CD4-positive, alpha-beta T cell treated with Interleukin-6 for 4 hours (primary cell): ENCODE results near the gene XYLT1.
"Not testable (repeated sequence)": the region's sequence is repeated elsewhere in the genome, so short reads cannot be mapped to it uniquely, and the experiment has no call there.

ENCODE experiments used
- DNase-seq: peaks from one replicate; pipeline ENCODE4 v3.0.0-alpha.2; 2020; ENCODE audit warnings: mixed read lengths

XYLT1 gene

DNA sequence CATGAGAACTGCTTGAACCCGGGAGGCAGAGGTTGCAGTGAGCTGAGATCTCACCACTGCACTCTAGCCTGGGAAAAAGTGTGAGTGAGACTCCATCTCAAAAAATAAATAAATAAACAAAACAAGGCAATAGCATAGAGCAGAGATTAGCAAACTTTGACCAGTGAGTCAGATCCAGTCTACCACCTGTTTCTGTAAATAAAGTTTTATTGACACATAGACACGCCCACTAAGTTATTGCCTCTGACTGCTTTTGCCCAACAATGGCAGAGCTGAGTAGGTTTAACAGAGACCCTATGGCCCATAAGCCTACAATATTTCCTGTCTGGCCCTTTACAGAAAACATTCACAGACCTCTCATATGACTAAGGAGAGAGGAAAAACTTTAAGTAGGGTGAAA, 44.3 kb downstream of the XYLT1 start:
- DNase-seq, result no peak

GRCh38 chr16:17424771-17425170, 46.0 kb downstream of the XYLT1 start:
- no peak for DNase-seq

GRCh38 chr16:17423221-17423620, 47.5 kb downstream of the XYLT1 start:
- no peak for DNase-seq

DNA sequence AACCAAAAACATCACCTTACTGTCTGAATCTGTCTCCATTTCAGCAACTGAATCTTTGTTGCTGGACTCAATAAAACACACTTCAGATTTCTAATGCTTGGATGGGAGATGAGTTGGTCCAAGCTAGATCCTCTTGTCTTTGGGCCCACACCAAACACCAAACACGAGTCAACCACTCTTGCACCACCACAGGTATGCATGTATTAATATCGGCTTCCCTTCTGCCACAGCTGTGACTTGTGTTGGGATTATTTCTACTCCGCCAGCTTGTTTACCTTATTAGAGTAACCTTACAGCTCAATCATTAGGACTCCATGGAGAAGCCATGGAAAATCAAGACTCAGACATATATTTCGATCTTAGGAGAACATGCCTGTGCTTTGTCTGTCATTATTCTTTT, 49.9 kb downstream of the XYLT1 start:
- no peak for DNase-seq

DNA sequence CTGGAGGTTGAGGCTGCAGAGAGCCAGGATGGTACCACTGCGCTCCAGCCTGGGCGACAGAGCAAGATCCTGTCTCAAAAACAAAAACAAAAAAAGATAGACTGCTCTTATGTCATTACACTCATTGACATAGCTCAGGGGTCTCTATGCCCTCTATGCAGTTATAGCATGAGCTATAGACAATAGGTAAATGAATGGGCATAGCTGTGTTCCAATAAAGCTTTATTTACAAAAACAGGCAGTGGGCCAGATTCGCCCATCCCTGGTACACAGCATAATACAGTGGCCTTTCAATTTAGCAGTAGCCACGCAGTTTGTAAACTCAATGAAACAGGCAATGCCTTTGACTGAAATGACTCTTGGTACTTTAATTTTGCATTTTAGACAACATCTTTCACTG, 51.5 kb downstream of the XYLT1 start:
- DNase-seq, result no peak

DNA sequence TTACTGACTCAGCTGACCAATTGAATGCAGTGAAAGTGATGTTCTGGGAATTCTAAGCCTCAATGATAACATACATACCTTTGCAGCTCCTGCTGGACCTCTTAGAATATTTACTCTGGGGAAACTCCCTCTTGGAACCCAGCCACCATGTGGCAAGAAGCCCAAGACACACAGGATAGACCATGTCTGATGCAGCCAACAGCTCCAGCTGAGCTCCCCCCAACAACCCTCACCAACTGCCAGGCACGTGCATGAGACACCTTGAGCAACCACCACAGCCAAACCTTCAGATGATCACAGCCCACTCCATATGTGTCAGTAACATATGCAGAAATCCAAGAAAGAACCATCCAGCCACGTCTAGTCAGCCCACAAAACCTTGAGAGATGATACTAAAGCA, 53.0 kb downstream of the XYLT1 start:
- no peak for DNase-seq

DNA sequence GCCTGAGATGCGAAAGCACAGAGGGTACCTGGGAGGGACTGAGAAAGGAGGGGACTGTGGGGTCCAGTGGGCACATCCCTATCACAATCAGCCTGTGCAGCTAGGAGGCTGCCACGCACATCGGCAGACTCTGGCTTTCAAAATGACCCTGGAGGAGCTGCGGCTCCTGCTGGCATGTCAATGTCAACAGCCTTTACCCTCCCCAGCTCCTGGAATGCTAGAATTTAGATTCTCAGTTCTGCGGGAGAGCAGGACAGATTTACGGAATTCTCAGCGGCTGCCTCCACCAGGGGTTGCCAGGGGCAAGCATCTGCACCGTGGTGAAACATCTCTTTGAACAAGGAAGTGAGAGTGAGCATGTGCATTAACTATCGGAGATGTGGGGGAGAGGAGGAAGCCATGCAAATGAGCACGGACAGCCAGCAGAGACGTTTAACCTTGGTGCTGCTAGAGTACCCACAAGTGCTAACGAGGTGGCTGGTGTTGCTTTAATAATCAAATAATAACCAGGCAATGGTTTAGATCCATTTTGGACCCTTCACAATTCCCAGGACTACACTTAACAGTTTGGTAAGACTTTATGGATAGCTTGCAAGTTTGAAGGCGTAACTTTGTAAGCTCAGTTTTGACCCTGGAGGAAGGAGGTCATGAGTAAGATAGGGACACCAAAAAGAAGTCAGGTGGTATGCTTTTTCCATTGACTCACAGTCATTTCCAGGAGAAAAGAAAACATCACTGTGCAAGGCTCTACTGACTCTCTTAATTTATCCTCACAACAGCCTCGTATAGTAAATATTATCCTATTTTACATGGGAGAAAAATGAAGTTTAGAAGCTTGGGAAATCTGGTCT, 54.1 kb downstream of the XYLT1 start:
- DNase-seq, result peak; percentile 66

DNA sequence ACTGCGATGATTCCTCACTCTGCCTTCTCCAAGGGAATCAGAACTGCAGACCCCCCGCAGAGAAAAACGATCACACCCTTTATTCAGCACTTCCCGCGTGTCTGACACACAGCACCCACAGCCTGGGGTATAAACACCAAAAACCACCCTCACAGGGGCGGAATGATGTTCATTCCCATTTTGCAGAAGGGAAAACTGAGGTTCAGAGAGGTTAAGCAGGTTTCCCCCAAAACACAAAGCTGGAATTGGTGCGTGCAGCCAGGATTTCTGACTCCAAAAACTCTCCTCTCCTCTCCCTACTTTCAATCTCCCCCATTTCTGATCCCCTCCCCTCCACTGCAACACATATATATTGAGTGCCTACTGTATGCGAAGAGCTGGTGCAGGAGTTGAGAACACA, 55.8 kb downstream of the XYLT1 start:
- DNase-seq, result no peak

DNA sequence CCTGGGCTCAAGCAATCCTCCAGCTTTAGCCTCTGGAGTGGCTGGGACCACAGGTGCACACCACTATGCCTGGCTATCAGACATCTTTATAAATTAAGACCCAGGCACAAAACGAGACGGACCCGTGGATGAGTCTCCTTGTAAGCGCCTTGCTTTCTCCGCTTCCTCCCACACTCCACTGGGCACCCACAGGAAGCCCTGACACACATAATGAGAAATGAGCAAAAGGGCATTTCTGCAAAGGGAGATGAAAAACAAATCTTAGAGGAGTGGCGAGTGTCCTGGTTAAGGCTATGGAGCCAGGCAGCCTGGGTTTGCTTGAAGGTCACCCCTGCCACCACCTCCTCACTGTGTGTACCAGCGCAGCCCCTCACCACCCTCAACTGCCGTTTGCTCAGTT, 56.3 kb downstream of the XYLT1 start:
- peak; percentile 41 for DNase-seq

DNA sequence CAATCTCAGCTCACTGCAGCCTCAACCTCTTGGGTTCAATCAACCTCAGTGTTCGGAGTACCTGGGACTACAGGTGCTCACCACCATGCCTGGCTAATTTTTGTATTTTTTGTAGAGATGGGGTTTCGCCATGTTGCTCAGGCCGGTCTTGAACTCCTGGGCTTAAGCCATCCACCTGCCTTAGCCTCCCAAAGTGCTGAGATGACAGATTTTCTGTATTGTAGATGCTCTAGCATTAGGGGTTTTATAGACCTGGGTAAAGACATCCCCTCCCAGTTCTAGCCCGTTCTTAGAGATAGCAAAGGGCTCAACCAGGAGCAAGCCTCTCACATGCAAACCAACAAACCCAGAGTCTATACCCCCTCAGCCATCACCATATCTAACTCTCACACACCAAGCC, 57.3 kb downstream of the XYLT1 start:
- no peak for DNase-seq

GRCh38 chr16:17412791-17413190, 58.0 kb downstream of the XYLT1 start:
- DNase-seq, result no peak

GRCh38 chr16:17412221-17412620, 58.5 kb downstream of the XYLT1 start:
- no peak for DNase-seq

DNA sequence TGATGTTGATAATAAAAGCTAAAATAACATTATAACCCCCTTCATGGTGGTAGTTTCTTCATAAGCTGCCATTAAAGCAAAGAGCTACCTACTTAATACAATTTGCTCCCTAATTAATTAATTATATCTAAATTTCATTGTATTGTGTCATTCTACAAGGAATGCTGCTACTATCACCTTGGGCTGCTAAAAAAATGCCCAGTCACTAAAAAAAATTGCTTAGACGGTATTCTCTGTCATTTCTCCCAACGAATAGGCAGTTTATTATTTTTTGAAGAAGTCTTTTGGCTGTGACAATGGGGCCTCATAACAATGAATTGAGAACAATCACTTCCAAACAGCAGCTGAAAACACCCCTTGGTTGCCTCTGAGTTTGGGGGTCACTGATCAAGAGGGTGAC, 59.5 kb downstream of the XYLT1 start:
- DNase-seq, result no peak

DNA sequence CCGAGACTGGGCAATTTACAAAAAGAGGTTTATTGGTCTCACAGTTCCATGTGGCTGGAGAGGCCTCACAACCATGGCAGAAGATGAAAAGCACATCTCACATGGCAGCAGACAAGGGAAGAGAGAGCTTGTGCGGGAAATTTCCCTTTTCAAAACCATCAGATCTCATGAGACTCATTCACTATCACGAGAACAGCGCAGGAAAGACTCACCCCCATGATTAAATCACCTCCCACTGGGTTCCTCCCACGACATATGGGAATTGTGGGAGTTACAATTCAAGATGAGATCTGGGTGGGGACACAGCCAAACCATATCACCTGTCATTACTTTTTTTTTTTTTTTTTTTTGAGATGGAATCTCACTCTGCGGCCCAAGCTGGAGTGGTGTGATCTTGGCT, 60.4 kb downstream of the XYLT1 start:
- not testable (repeated sequence) for DNase-seq

DNA sequence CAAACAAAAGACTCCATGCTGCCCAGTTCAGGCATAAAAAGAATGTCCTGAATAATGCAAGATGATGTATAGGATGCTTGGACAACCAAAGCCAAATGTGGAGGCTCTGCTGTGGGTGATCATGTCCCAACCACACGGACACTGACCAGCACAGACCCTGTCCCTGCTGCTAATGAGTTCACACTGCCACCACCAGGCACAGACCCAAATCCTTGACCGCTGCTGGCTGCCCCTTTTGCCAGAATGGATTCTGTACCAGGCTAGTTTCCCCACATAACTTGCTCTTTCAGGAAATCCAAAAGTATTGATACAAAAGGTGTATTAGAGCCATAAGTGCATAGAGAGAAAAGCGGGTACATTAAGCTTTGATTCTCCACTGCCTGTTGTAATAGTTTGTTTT, 60.9 kb downstream of the XYLT1 start:
- DNase-seq, result no peak

- DNase-seq, result no peak
Measured at GRCh38 chr16:17408955-17409441, 61.8 kb downstream of the XYLT1 start.

- no peak for DNase-seq
Measured at GRCh38 chr16:17408296-17408695, 62.5 kb downstream of the XYLT1 start.

GRCh38 chr16:17407321-17407720, 63.4 kb downstream of the XYLT1 start:
- DNase-seq, result no peak

DNA sequence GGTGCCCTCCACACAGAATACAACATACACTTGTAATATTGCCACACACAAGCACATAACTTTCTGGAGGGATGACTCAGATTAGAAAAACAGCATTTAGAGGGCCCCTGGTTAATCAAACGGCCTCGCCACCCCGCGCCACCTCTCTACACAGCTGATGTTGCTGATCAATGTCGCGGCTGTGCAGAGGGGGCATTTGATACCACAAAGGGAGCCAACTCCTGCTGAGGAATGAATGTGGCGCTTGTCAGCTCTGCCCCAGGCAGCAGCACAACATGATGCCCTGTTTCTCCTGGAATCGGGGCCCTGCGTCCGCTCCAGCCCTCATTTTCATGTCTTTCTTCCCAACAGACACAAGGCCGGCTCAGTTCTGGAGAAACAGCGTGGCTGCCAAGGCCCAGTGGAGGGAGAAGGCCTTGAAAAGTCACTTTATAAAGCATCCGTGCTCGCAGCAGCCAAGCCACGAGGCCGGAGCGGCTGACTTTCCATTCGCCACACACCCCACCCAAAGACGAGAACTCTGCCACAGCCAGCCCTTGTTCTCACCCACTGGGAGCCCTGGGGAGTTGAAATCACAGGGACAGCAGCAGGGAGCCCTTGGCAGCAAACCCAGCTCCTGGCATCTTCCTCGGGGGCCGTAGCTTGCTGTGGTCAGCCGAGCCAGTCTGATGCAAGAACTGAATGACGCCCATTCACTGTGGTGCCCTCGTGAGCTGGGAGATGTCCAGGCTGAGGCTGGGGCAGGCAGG, 65.6 kb downstream of the XYLT1 start:
- DNase-seq, result no peak

GRCh38 chr16:17403859-17404545, 66.8 kb downstream of the XYLT1 start:
- DNase-seq, result no peak

DNA sequence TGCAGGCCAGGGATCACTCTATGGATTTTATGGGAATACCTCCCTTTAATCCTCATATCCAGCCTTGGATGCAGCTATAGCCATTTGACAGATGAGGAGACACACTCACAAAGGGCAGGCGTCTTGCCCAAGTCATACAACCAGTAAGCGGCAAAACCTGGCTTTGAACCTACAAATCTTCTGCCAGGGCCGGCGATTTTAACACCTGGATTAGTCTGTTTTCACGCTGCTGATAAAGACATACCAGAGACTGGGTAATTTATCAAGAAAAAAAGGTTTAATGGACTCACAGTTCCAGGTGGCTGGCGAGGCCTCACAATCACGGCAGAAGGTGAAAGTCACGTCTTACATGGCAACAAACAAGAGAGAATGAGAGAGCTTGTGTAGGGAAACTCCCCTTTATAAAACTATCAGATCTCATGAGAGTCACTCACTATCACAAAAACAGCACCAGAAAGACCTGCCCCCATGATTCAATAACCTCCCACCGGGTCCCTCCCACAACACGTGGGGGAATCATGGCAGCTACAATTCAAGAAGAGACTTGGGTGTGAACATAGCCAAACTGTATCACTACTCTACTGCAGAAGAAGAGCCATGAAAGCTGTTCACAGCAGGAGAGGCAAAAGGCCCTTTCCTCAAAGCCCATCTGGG, 67.5 kb downstream of the XYLT1 start:
- DNase-seq, result no peak

DNA sequence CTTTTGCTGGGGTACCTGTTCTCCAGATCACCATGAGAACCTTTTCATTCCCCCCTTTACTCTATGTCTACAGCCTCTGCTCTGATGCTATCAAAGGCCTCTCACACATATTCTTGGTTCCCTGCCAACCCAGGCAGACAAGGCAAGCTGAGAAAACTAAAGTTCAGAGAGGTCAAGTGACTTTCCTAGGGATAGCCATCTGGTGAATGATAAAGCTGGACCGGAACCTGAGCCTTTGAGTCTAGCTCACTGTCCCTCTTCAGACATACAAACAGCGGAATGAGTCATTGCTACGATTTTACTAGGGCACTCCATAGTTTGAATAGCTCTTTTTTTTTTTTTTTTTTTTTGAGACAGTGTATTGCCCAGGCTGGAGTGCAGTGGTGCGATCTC, 73.3 kb downstream of the XYLT1 start:
- peak; percentile 45 for DNase-seq
